Cardiac ventricle fibroblast (primary cell): ENCODE data around the gene FBXO31. TPM values are rescaled to one million over a fixed set of nuclear protein-coding genes. Genes with fewer than 3 reads are reported as not detected.

ENCODE experiments used
- total RNA-seq: library from RNA; depleted of rRNA; stranded (reverse); fragments of >200 nt; gene quantifications from 2 replicates; pipeline ENCODE4 v1.2.3, GENCODE V29; 2015

The FBXO31 gene
- total RNA-seq: 23.4 and 34.6 TPM in 2 replicates

GRCh38 chr16:87383505-87384161 lies at the start of gene FBXO31:
TSS of gene FBXO31 (minus strand) at chr16:87383776. CDS start at chr16:87383744, 32 bp downstream.

GRCh38 chr16:87391950-87392820 lies 8.6 kb upstream of the FBXO31 start, which contains the start of gene MAP1LC3B:
TSS of gene MAP1LC3B (plus strand) at chr16:87392336. CDS start at chr16:87392428, 92 bp downstream.

GRCh38 chr16:87316923-87317749 lies 66.4 kb downstream of the FBXO31 start, which contains the start of gene C16orf95:
TSS of gene C16orf95 (minus strand) at chr16:87317392. CDS start at chr16:87317242, 150 bp downstream.

Other genes starting within 250 kb of the FBXO31 start
- 2.2 and 2.4 TPM in 2 replicates for gene C16orf95, start 66.4 kb downstream of the FBXO31 start, total RNA-seq
- 75.3 and 76.1 TPM in 2 replicates for gene MAP1LC3B, start 8.6 kb upstream of the FBXO31 start, total RNA-seq
- gene ZCCHC14, start 109.2 kb upstream of the FBXO31 start, total RNA-seq: 12.1 and 13.7 TPM in 2 replicates
- not detected in 2 replicates for gene JPH3, start 218.7 kb upstream of the FBXO31 start, total RNA-seq